ENCODE results near the gene INSRR.

Gene INSRR

GRCh38 chr1:156851779-156852417 lies 7.0 kb downstream of the INSRR start:
- DNase-seq (ENCODE audit: low read depth), result no peak

DNA sequence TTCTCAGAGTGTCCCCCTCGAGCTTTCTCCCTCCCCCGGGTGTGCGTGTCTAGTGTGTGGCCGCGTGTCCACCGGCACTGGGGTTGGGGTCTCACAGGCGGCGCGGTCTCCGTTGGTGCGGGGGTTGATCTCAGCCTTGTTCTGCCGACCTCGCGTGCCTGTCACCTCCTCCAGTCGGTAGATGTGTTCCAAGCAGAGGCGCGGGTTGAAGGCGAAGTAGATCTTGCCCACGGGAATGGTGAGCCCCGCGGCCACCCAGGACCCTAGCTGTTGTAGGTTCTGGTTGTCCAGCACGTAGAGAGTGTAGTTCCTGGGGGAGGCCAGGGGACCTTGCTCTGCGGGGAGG lies 9.8 kb downstream of the INSRR start:
- DNase-seq (ENCODE audit: low read depth), result no peak

- no peak for DNase-seq (ENCODE audit: low read depth)
Observed at GRCh38 chr1:156848461-156849150, 10.3 kb downstream of the INSRR start.

DNA sequence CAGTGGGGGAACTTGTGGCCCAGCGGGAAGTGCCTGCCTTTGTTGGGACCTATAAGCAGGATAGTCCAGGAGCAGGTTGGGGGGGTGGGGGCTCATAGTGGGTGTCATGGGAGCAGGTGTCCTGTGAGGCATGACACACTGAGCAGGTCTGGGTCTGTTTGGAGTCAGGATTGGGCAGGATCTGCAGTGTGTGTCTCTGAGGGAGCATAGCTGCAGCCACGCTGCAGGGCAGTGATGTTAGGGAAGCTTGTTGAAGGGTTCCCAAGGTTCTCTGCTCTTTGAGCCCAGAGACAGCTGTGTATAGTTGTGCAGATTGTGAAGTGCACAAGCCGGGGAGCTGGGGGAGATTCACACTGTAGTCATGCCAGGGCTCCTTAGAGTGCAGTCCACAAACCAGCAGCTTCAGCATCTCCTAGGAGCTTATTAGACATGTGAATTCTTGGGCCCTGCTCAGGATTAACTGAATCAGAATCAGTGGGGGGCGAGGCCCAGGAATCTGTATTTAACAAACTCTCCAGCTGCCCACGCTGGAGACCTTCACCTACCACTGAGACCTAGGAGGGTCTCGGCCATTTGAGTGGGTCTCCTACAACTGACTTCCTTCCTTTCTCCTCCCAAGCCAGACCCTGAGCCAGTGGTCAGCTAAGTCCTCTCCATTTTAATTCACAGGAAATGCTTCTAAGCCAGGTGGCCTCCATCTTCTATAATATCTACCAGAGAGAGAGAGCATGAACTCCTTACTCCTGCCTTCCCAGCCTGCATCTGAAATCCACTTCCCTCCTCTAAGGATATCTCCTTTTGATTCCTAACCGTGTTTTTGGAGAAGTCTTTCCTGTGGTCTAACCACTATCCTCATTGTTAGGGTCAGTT lies 11.1 kb downstream of the INSRR start:
- no peak for DNase-seq (ENCODE audit: low read depth)

- DNase-seq (ENCODE audit: low read depth), result no peak
Observed at GRCh38 chr1:156846643-156847042, 12.3 kb downstream of the INSRR start.

- DNase-seq (ENCODE audit: low read depth), result no peak
Observed at GRCh38 chr1:156845953-156846545, 12.9 kb downstream of the INSRR start.

GRCh38 chr1:156845055-156845952 lies 13.6 kb downstream of the INSRR start:
- DNase-seq (ENCODE audit: low read depth), result no peak

DNA sequence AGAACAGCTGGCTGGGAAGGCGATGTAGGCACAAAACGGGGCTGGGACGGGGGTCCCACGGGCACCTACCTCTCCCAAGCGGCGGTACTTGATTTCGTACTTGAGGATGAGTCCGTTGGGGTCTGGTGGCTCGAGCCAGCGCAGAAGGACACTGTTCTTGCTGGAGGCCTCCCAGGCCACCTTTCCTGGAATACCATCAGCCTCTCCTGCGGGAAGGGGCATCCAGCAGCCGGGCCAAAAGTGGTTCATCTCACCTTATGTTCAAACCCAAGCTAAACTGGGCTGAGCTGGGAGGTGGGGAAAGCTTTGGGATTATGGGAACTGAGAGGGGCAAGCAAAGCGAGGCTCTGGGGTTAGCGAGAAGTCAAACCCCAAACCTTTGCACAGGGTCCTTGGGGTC lies 14.3 kb downstream of the INSRR start:
- DNase-seq (ENCODE audit: low read depth), result no peak

DNA sequence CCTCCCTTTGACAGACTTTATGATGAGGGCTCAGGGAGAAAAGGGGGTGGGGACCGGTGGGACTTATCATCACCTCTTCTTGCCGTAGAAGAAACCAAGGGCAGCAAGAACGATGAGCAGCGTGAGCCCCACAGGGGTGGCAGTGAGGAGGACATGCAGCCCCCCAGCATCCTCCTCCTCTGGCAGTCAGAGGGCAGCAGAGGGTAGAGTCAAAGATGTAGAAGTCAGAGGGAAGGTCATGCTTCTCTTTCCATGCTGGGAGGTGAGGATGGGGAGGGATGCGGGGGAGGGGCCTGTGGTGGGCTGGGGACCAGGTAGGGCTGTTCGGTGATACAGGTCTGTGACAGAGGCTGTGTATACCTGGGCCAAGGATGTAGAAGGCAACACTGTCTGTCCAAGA lies 14.8 kb downstream of the INSRR start:
- DNase-seq (ENCODE audit: low read depth), result no peak

DNA sequence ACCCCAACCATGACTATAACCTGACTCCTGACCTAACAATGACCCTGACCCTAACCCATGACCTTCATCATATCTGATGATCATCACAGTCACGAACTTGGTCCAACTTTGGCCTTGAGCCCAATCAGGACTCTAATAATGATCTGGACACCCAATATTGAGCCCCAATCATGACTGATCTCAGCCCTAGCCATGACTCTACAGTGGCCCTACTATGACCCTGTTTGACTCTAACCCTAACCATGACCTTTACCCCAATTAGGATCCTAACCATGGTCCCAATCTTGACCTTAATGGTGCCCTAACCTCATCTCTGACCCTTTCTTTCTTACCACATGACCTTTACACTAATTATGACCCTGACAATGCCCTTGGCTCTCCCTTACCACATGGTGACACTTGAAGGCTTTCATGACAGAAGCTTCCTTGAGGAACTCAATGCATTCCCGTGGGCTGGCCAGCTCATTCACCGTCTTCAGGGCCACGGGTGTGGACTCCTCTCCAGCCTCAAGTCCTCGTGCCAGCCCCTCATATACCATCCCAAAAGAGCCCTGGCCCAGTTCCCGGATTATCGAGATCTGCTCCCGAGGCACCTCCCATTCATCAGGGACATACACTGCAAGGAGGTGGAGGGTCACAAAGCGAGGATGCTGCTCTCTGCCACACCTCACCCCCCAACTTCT lies 16.2 kb downstream of the INSRR start:
- DNase-seq (ENCODE audit: low read depth), result no peak

GRCh38 chr1:156841295-156841855 lies 17.5 kb downstream of the INSRR start:
- DNase-seq (ENCODE audit: low read depth), result no peak

GRCh38 chr1:156840898-156841279 lies 18.0 kb downstream of the INSRR start:
- no peak for DNase-seq (ENCODE audit: low read depth)

GRCh38 chr1:156840186-156840897 lies 18.6 kb downstream of the INSRR start:
- no peak for DNase-seq (ENCODE audit: low read depth)

GRCh38 chr1:156839426-156840109 lies 19.3 kb downstream of the INSRR start:
- no peak for DNase-seq (ENCODE audit: low read depth)

DNA sequence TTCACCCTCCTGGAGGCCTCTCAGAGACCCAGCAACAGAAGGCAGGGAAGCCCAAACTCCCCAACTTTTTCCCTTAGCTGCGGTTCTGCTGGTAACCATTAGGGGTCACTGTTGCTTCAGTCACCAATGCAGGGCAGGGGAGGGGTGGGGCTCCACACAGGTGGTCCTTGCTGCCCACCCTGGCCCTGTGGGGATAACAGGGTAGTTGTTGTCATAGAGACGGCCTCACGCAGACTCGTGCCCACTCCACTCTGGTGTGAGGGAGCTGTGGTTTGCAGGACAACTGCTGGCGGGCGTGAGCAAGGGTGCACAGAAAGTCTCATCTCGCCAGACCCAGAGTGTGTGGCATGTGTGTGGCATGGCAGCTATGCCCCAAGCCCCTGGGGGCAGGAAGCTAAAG lies 19.9 kb downstream of the INSRR start:
- DNase-seq (ENCODE audit: low read depth), result no peak

DNA sequence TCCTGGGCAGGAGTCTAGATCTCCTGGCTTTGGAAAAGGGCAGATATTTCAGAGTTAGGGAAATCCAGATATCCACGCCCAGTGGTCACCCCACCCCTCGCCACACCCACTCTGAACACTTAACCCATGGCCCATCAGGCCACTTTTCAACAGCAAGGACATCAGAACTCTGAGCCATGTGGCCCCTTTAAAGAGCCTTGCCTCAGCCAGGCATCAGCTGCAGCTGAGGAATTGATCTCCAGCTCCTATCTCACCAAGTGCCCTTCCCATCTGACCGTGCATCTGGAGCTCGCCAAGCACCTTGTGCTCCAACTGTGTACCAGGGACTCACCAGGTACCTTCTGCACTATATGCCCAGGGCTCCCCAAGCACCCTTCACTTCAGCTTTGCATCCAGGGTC lies 22.0 kb downstream of the INSRR start:
- DNase-seq (ENCODE audit: low read depth), result no peak

DNA sequence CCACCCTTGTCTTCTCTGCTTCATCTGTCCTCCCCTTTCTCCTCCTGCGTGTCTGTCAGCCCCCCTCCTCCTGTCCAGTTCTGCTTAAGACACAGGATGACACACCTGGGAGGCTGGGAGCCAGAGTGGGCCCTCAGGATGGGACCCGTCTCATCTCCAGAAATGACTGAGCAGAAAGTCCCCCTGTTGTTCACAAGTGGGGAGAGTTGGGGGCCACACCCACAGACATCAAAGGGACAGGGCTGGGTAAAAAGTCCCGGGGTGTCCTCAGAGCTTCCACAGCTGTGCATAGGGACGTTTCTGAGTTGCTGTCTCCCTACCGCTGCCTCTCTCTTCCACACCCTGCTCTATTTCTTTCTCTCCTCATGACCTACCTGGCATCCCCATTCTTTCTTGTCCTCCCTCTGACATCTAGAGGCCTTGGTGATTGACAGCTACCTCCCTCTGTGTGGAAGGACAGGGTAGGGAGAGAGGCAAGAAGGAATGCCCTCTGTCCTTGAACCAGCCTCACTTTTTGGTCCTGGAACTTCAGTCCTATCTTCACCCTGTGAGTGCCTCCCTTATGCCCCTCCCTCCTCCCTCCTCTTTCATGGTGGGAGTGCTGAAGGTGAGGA lies 22.8 kb downstream of the INSRR start:
- no peak for DNase-seq (ENCODE audit: low read depth)

DNA sequence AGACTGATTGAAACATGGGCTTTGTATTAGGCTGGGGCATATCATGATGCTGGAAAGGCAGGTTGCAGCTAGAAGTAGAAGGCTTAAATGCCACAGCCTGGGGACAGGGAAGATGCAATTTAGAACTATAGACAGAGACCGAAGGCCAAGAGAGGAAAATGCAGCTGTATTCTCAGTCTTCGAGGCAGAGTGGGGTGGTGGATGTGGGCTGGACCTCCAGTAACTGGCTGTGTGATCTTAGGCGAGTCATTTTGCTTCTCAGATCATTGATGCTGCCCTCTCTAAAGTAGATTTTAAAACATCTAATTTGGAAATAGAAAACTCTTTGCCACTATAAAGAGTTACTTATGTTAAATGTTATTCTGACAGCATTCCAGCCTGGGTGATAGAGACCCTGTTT lies 24.6 kb downstream of the INSRR start:
- DNase-seq (ENCODE audit: low read depth), result no peak

DNA sequence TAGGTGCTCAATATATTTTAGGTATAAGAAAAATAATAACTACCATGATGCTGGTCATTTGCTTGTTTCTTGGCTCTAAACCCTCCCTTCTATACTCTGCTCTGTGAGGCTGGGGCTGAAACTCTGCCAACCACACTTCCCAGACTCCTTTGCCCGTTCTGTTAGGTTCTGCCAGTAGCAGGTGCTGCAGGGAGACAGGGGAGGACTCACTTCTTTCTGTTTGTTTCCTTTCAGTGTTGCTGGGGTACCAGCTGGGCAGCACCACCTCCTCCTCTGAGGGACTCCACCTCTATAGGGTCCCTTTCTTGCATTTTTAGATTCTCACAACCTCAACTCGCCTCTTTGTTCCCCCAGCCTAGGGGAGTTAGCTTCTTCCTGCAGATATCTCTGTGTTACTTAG lies 25.3 kb downstream of the INSRR start:
- DNase-seq (ENCODE audit: low read depth), result no peak

All from fibroblast of the conjunctiva (primary cell).